Tibial nerve (tissue), 4 donors: Measurements from ENCODE around the gene AK2. TPM values are rescaled to one million over a fixed set of nuclear protein-coding genes. Genes with fewer than 3 reads are reported as not detected.

ENCODE experiments used
- DNase-seq, 2 donors: peaks; one replicate each; pipeline ENCODE4 v3.0.0-alpha.2; 2019; ENCODE audit warnings: low spot score in 2 of 2
- H3K27ac ChIP-seq, 4 donors: fragments of 200-600 bp; sonication (generic) in 3 of 4; one replicate each; pipeline ENCODE4 v1.5.1; 2017 to 2019; ENCODE audit warnings: mild to moderate bottlenecking in 1 of 4
- H3K27me3 ChIP-seq, 2 donors: fragments of 200-600 bp; sonication (generic) in 1 of 2; one replicate each; pipeline versions ENCODE4 v1.5.1 to v1.6.0; 2017 to 2019
- H3K36me3 ChIP-seq, 3 donors: fragments of 200-600 bp; sonication (generic); one replicate each; pipeline ENCODE4 v1.5.1; 2018 to 2019
- H3K4me1 ChIP-seq, 4 donors: fragments of 200-600 bp; sonication (generic) in 3 of 4; one replicate each; pipeline ENCODE4 v1.5.1; 2017 to 2019
- H3K4me3 ChIP-seq, 4 donors: fragments of 200-600 bp; sonication (generic) in 3 of 4; one replicate each; pipeline ENCODE4 v1.5.1; 2017 to 2019; ENCODE audit warnings: mild to moderate bottlenecking in 1 of 4, moderate library complexity in 1 of 4
- H3K9me3 ChIP-seq, 4 donors: fragments of 200-600 bp; sonication (generic) in 3 of 4; one replicate each; pipeline ENCODE4 v1.5.1; 2017 to 2019
- CTCF ChIP-seq, 5 experiments: fragments of 200-600 bp in 3 of 5; fragments of 450-650 bp in 2 of 5; sonication (generic) in 3 of 5; IDR thresholded peaks; one replicate each; pipeline ENCODE4 v1.5.1; 2016 to 2019; ENCODE audit warnings: antibody characterized with exemption in 5 of 5, mild to moderate bottlenecking in 3 of 5, moderate library complexity in 2 of 5
- EP300 ChIP-seq, 2 donors: sonication (generic); formaldehyde crosslinking; IDR thresholded peaks; one replicate each; pipeline ENCODE4 v1.6.1; 2017; ENCODE audit warnings: antibody characterized with exemption in 2 of 2, mild to moderate bottlenecking in 1 of 2
- POLR2A ChIP-seq, 2 donors: fragments of 450-650 bp; IDR thresholded peaks; one replicate each; pipeline ENCODE4 v1.6.1; 2017; ENCODE audit warnings: antibody characterized with exemption in 2 of 2, mild to moderate bottlenecking in 2 of 2, moderate library complexity in 2 of 2
- WGBS, 2 donors: methylation state at CpG; one replicate each; pipeline ENCODE4 v1.1.5; 2018; 5-methylcytosine and 5-hydroxymethylcytosine counted together
- total RNA-seq, 4 donors: library from RNA; depleted of rRNA; stranded (reverse); fragments of >200 nt; gene quantifications; one replicate each; pipeline ENCODE4 v1.1.0, GENCODE V29; 2016

Gene AK2
- total RNA-seq, 4 donors from 2014 or later: 127 to 559 (median 207) TPM

- Histone ChIP-seq H3K27me3 (no peaks in the 10 kb centered on the region), H3K4me1 (peaks cover 0 to 47% (median 26%) of the 10 kb centered on the region in 4 donors), H3K27ac (peak overlapping the region in 2 of 4 donors; percentile 1 to 18), H3K9me3 (no peaks in the 10 kb centered on the region), H3K4me3 (no peak overlapping the region), H3K36me3 (no peaks in the 10 kb centered on the region)
- TF ChIP-seq POLR2A (IDR thresholded peaks at IDR 0.05) (no peak), EP300 (IDR thresholded peaks at IDR 0.05) (no peak), CTCF (IDR thresholded peaks at IDR 0.05) (no peak)
- DNase-seq: no peak
- WGBS, 2 donors: 18 to 26% methylated on average over 2 of the region's 2 CpGs
Observed at GRCh38 chr1:32960342-32960741, 76.3 kb downstream of the AK2 start.

- Histone ChIP-seq H3K36me3 (no peaks in the 10 kb centered on the region), H3K4me1 (peaks cover 0 to 45% (median 26%) of the 10 kb centered on the region in 4 donors), H3K4me3 (no peak overlapping the region), H3K27ac (peak overlapping the region in 1 of 4 donors; percentile 22), H3K27me3 (no peaks in the 10 kb centered on the region), H3K9me3 (no peaks in the 10 kb centered on the region)
- 67 to 68% methylated on average over 1 of the region's 1 CpG for WGBS, 2 donors
- no peak for TF ChIP-seq POLR2A (IDR thresholded peaks at IDR 0.05)
- no peak for TF ChIP-seq EP300 (IDR thresholded peaks at IDR 0.05)
- no peak for DNase-seq
Observed at GRCh38 chr1:32958827-32959226, 77.9 kb downstream of the AK2 start.

Other genes with a start within 250 kb of the AK2 start
- gene YARS1, start 219.5 kb downstream of the AK2 start, total RNA-seq: 10 to 100 TPM; 29.0 to 80.7 (median 50.2) TPM
- gene S100PBP, start 219.2 kb downstream of the AK2 start, total RNA-seq: 10 to 100 TPM; 24.0 to 55.5 (median 33.4) TPM
- gene FNDC5, start 166.0 kb downstream of the AK2 start, total RNA-seq: under 1 TPM in 1 of 4 donors, not detected in 3; 0.21 TPM
- not detected for gene HPCA, start 150.4 kb downstream of the AK2 start, total RNA-seq
- 10 to 100 TPM; 13.1 to 41.4 (median 26.3) TPM for gene TMEM54, start 135.5 kb downstream of the AK2 start, total RNA-seq
- 10 to 100 TPM; 13.9 to 22.9 (median 17.2) TPM for gene RNF19B, start 72.1 kb downstream of the AK2 start, total RNA-seq
- 1 to 10 TPM; 3.3 to 8.6 (median 6.3) TPM for gene AZIN2, start 44.3 kb upstream of the AK2 start, total RNA-seq
- gene TRIM62, start 145.2 kb upstream of the AK2 start, total RNA-seq: 10 to 100 TPM; 11.1 to 14.9 (median 12.2) TPM
- 10 to 100 TPM; 14.7 to 21.8 (median 17.3) TPM for gene ZNF362, start 219.6 kb upstream of the AK2 start, total RNA-seq